Activated naive CD8-positive, alpha-beta T cell (primary cell): ENCODE measurements around the gene HAPLN1.

Experiments
- H3K27ac Mint-ChIP-seq: one replicate; pipeline ENCODE4 v1.8.0; 2021; ENCODE audit warnings: mixed read lengths
- H3K27me3 Mint-ChIP-seq: one replicate; pipeline ENCODE4 v1.8.0; 2021; ENCODE audit warnings: mixed read lengths
- H3K36me3 Mint-ChIP-seq: one replicate; pipeline ENCODE4 v1.8.0; 2021; ENCODE audit warnings: mixed read lengths
- H3K4me1 Mint-ChIP-seq: one replicate; pipeline ENCODE4 v1.8.0; 2021; ENCODE audit warnings: low read depth, mixed read lengths
- H3K4me3 Mint-ChIP-seq: one replicate; pipeline ENCODE4 v1.8.0; 2021; ENCODE audit warnings: mild to moderate bottlenecking, mixed read lengths
- H3K9me3 Mint-ChIP-seq: one replicate; pipeline ENCODE4 v1.8.0; 2021; ENCODE audit warnings: low read depth, mixed read lengths

HAPLN1 gene

DNA sequence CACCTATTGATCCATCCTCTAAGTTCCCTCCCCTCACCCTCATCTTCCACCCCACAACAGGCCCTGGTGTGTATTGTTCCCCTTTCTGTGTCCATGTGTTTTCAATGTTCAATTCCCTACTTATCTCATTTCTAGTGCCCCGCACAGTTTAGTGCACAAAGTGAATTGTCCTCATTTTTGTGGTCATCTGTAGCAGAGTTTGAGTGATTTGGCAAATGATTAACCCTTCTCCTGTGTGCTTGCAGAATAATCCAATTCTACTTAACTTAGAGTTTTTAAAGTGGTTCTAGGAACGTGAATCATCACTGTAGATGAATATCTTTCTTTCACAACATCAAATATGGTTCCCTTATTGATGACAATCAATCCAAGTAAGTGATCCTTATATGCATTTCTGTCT lies 6.3 kb upstream of the HAPLN1 start:
- no peak overlapping the region for H3K27ac Mint-ChIP-seq
- no peaks in the 10 kb centered on the region for H3K36me3 Mint-ChIP-seq
- H3K4me3 Mint-ChIP-seq: no peak overlapping the region
- H3K4me1 Mint-ChIP-seq: no peaks in the 10 kb centered on the region
- no peaks in the 10 kb centered on the region for H3K9me3 Mint-ChIP-seq
- peaks cover 21% of the 10 kb centered on the region for H3K27me3 Mint-ChIP-seq

DNA sequence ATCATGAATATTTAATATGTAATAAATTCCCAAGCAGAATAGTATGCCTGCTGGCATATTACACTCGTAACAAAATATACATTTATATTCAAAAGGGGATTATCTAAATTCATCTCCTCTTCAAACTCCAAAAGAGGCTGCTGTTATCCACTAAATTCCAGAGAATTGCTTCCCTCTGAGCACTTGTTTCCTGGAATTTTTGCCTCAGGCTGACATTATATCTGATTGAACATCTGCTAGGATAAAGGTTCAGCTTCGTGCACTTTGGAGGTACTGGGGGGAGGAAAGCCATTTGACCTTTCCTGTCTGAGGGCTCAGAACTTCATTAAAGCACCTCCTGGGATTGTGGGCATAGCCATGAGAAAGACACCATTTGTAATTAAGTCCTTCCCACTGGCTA lies 4.3 kb upstream of the HAPLN1 start:
- H3K4me3 Mint-ChIP-seq: no peak overlapping the region
- H3K9me3 Mint-ChIP-seq: no peaks in the 10 kb centered on the region
- H3K36me3 Mint-ChIP-seq: no peaks in the 10 kb centered on the region
- H3K4me1 Mint-ChIP-seq: peaks cover 5% of the 10 kb centered on the region
- H3K27ac Mint-ChIP-seq: no peak overlapping the region
- peaks cover 30% of the 10 kb centered on the region for H3K27me3 Mint-ChIP-seq

- Mint-ChIP-seq H3K4me3 (no peak overlapping the region), H3K4me1 (peaks cover 5% of the 10 kb centered on the region), H3K27ac (no peak overlapping the region), H3K36me3 (no peaks in the 10 kb centered on the region), H3K9me3 (no peaks in the 10 kb centered on the region), H3K27me3 (peaks cover 30% of the 10 kb centered on the region)
These were observed 3.3 kb upstream of the HAPLN1 start for GRCh38 chr5:83724001-83724400.

DNA sequence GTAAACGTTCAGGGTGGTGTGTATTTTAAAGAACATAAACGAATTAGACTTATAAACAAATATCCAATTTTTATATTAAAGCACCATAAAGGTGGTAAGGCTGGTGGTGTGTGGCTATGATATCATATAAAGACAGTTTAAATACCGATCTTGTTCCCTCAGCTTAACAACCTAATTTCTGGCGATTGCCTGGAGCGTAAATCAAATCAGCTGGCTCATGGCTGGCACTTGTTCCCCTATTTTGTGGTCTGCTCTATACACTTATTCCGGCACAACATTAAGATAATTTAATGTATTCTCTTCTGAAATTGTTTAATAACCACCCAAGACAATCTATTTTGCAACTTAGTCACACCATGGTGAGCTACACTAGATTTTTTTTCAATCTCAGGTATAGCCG lies 2.4 kb upstream of the HAPLN1 start:
- H3K4me3 Mint-ChIP-seq: peak overlapping the region; percentile 1
- peaks cover 37% of the 10 kb centered on the region for H3K27me3 Mint-ChIP-seq
- H3K4me1 Mint-ChIP-seq: peaks cover 5% of the 10 kb centered on the region
- no peak overlapping the region for H3K27ac Mint-ChIP-seq
- no peaks in the 10 kb centered on the region for H3K9me3 Mint-ChIP-seq
- H3K36me3 Mint-ChIP-seq: no peaks in the 10 kb centered on the region

DNA sequence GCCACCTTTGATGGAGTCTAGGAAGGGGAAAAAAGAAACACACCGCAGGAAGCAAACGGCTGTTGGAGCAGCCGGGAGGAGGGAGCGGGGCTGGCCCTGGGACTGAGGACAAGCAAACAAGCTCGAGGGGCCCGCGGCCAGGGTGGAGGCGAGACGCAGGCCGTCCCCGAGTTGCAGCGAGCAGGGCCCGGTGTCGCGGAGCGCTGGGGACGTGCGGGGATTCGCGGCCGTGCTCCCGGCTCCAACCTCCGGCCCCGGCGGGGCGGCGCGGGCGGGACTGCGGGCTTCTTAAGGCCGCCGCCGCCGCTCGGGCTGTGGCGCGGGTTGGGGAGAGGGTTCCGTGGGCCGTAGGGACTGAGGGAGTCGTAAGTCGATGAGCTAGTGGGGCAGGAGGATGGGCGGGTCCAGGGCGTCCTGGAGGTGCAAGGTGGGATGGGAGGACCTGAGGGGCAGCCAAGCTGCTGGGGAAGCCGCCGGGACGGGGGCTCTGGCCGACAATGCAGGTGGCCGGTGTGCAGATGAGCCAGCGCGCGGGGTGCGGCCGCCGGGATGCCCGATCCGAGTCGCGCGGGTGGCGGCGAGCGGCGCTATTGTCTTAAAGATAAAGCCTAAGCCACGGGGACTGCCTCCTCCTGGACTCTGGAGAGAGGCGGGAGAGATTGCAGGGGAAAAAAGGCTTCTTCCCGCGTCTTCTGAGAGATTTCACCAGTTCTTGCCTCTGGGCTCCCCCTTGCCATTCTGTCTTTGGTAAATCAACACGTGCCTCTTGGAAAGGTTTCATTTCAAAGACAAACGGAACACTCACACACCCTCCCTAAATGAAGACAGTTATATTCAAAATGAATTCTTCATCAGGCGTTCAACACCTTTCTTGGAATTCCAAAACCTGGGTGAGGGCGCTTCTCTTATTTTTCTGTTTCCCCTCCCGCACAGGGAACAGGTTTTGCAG lies 1.6 kb upstream of the HAPLN1 start:
- peak overlapping the region; percentile 77 for H3K4me3 Mint-ChIP-seq
- no peak overlapping the region for H3K27ac Mint-ChIP-seq
- peaks cover 38% of the 10 kb centered on the region for H3K27me3 Mint-ChIP-seq
- H3K9me3 Mint-ChIP-seq: no peaks in the 10 kb centered on the region
- no peaks in the 10 kb centered on the region for H3K36me3 Mint-ChIP-seq
- H3K4me1 Mint-ChIP-seq: peaks cover 5% of the 10 kb centered on the region

- peaks cover 31% of the 10 kb centered on the region for H3K27me3 Mint-ChIP-seq
- no peak overlapping the region for H3K27ac Mint-ChIP-seq
- no peaks in the 10 kb centered on the region for H3K36me3 Mint-ChIP-seq
- peaks cover 5% of the 10 kb centered on the region for H3K4me1 Mint-ChIP-seq
- H3K4me3 Mint-ChIP-seq: no peak overlapping the region
- H3K9me3 Mint-ChIP-seq: no peaks in the 10 kb centered on the region
These were observed 1.6 kb downstream of the HAPLN1 start for GRCh38 chr5:83718936-83719495.

DNA sequence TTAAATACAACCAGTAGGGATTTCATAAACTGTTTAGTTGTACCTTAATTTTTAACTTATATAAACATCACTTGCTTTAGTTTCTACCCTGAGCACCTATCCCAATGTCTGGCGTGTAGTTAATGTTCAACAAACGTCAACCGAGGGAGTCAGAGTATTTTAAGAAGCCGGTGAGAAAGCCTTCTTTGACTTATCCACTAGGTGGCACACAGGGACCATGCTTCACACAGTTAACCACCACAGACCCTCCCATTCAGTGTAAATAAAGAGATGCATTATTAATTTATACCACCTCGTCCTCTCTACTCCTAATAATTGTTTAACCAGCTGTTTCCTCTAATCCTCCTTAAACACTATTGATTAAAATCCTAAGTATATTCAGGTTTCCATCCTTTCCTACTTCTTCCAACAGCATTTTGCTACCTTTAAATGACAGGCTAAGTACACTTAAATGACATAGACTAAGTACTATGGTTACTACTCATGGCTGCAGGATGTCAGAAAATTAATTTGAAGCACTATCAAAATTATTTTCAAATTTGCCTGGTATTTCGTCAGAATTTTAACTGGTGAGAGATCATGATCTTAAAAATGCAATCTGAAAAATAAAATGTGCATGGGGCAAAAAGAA lies 2.3 kb downstream of the HAPLN1 start:
- Mint-ChIP-seq H3K27ac (no peak overlapping the region), H3K27me3 (peaks cover 28% of the 10 kb centered on the region), H3K4me3 (no peak overlapping the region), H3K9me3 (no peaks in the 10 kb centered on the region), H3K4me1 (peaks cover 5% of the 10 kb centered on the region), H3K36me3 (no peaks in the 10 kb centered on the region)

- no peak overlapping the region for H3K4me3 Mint-ChIP-seq
- H3K36me3 Mint-ChIP-seq: no peaks in the 10 kb centered on the region
- H3K9me3 Mint-ChIP-seq: no peaks in the 10 kb centered on the region
- H3K27me3 Mint-ChIP-seq: peaks cover 16% of the 10 kb centered on the region
- H3K27ac Mint-ChIP-seq: no peak overlapping the region
- no peaks in the 10 kb centered on the region for H3K4me1 Mint-ChIP-seq
These were observed 5.2 kb downstream of the HAPLN1 start for GRCh38 chr5:83715236-83716065.

GRCh38 chr5:83714810-83715209 lies 5.8 kb downstream of the HAPLN1 start:
- H3K27ac Mint-ChIP-seq: no peak overlapping the region
- H3K27me3 Mint-ChIP-seq: peaks cover 15% of the 10 kb centered on the region
- H3K4me3 Mint-ChIP-seq: no peak overlapping the region
- H3K36me3 Mint-ChIP-seq: no peaks in the 10 kb centered on the region
- no peaks in the 10 kb centered on the region for H3K4me1 Mint-ChIP-seq
- H3K9me3 Mint-ChIP-seq: no peaks in the 10 kb centered on the region

DNA sequence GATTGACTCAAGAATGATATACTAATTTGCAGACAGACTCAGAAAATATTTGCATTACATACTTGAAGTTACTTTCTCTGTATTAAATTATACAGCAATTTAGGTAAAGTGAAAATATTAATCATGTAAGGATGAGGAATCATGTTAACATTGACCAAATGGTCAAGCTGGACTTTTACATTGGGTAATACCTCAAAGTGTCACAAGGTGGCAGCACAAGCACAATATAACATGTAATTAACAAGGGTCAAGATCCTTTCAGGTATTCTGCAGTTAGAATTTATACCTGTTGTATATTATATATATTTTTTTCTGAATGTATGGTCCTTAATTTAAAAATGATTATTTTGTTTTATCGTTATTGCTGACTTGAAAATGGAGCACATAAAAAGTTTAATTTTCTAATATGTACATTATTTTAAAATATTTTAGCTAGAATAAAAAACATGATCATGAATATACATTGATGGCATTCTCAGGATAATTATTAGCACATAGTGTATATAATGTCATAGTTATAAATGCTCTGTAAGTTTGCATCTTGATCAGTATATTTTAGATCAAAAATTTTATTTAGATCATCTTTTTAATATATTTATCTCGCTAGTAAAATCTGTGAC lies 8.6 kb downstream of the HAPLN1 start:
- Mint-ChIP-seq H3K27ac (no peak overlapping the region), H3K36me3 (no peaks in the 10 kb centered on the region), H3K4me1 (no peaks in the 10 kb centered on the region), H3K4me3 (no peak overlapping the region), H3K27me3 (peaks cover 7% of the 10 kb centered on the region), H3K9me3 (no peaks in the 10 kb centered on the region)

- H3K4me3 Mint-ChIP-seq: no peak overlapping the region
- peaks cover 7% of the 10 kb centered on the region for H3K27me3 Mint-ChIP-seq
- no peak overlapping the region for H3K27ac Mint-ChIP-seq
- H3K36me3 Mint-ChIP-seq: no peaks in the 10 kb centered on the region
- H3K4me1 Mint-ChIP-seq: no peaks in the 10 kb centered on the region
- no peaks in the 10 kb centered on the region for H3K9me3 Mint-ChIP-seq
These were observed 10.7 kb downstream of the HAPLN1 start for GRCh38 chr5:83709973-83710372.

DNA sequence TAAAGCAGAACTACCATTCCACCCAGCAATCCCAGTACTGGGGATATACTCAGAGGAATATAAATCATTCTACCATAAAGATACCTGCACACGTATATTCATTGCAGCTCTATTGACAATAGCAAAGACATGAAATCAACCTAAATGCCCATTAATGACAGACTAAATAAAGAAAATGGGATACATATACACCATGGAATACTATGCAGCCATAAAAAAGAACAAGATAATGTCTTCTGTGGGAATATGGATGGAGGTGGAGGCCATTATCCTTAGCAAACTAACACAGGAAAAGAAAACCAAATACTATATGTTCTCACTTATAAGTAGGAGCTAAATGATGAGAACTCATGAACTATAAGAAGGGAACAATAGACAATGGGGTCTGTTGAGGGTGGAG lies 12.5 kb downstream of the HAPLN1 start:
- Mint-ChIP-seq H3K4me3 (no peak overlapping the region), H3K36me3 (no peaks in the 10 kb centered on the region), H3K9me3 (peaks cover 7% of the 10 kb centered on the region), H3K4me1 (no peaks in the 10 kb centered on the region), H3K27me3 (peaks cover 10% of the 10 kb centered on the region), H3K27ac (no peak overlapping the region)

DNA sequence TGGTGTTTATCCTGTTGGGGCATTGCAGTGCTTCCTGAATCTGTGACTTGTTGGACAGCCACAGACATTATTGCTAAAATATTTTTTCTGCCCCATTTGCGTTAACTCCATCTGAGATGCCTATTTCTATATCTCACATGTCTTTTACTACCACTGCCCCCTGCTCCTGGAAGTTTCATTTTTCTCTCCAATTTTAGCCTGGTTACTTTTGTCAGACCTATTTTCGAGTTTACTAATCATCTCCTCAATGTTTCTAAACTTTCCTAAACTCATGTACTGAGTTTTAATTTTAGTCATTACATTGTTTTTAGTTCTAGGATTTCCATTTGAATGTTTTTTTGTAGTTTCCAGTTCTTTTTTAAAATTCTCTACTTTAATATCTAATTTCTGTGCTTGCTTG lies 17.6 kb downstream of the HAPLN1 start:
- Mint-ChIP-seq H3K36me3 (no peaks in the 10 kb centered on the region), H3K4me1 (no peaks in the 10 kb centered on the region)

DNA sequence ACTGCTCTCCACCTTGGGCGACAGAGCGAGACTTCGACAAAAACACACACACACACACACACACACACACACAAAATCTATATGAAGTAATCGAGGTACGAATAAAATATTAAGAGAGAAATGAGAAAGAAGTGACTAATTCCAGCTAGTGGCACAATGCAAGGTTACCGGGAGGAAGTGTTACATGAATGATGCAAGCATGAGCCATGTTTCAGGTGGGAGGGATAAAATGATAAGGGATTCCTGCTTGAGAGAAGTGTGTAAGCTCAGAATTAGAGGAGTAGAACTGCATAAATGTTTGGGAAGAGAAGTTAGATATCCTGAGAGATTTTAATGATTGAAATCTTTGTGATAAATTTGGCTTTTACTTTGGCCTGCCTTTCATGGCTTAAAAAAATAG lies 18.8 kb downstream of the HAPLN1 start:
- H3K36me3 Mint-ChIP-seq: no peaks in the 10 kb centered on the region
- peaks cover 8% of the 10 kb centered on the region for H3K27me3 Mint-ChIP-seq
- H3K4me3 Mint-ChIP-seq: no peak overlapping the region
- H3K4me1 Mint-ChIP-seq: no peaks in the 10 kb centered on the region
- no peak overlapping the region for H3K27ac Mint-ChIP-seq
- H3K9me3 Mint-ChIP-seq: peaks cover 7% of the 10 kb centered on the region

More for the DNA sequence above, 17.6 kb downstream of the HAPLN1 start:
- Mint-ChIP-seq H3K27ac (no peak overlapping the region), H3K9me3 (peaks cover 7% of the 10 kb centered on the region), H3K4me3 (no peak overlapping the region), H3K27me3 (peaks cover 8% of the 10 kb centered on the region)
